Neural progenitor cell (in vitro differentiated cells): Measurements from ENCODE around the gene B3GAT2. TPM values are rescaled to one million over a fixed set of nuclear protein-coding genes. Genes with fewer than 3 reads are reported as not detected.
A peak's percentile ranks its signal among the peaks of the same experiment; 100 is the strongest.

Experiments
- DNase-seq: peaks from one replicate; pipeline ENCODE4 v3.0.0-alpha.2; 2016; ENCODE audit warnings: low spot score
- H2AFZ ChIP-seq: fragments of 200-600 bp; sonication (generic); replicated peaks from 2 replicates; pipeline ENCODE4 v1.6.1; 2016; ENCODE audit warnings: antibody characterized with exemption
- H3F3A ChIP-seq: fragments of 200-600 bp; sonication (generic); 2 replicates; pipeline ENCODE4 v1.6.1; 2016; ENCODE audit warnings: antibody characterized with exemption, low read depth
- H3K27ac ChIP-seq: fragments of 200-600 bp; sonication (generic); 2 replicates; pipeline ENCODE4 v1.5.1; 2016; ENCODE audit warnings: mild to moderate bottlenecking
- H3K27me3 ChIP-seq: fragments of 200-600 bp; sonication (generic); 2 replicates; pipeline ENCODE4 v1.6.1; 2016; ENCODE audit warnings: mild to moderate bottlenecking, moderate library complexity
- H3K36me3 ChIP-seq: fragments of 200-600 bp; sonication (generic); 2 replicates; pipeline ENCODE4 v1.5.1; 2016
- H3K4me1 ChIP-seq: fragments of 200-600 bp; sonication (generic); 2 replicates; pipeline ENCODE4 v1.6.1; 2016; ENCODE audit warnings: mixed run types
- H3K4me2 ChIP-seq: fragments of 200-600 bp; sonication (generic); 2 replicates; pipeline ENCODE4 v1.6.1; 2016
- H3K4me3 ChIP-seq: fragments of 200-600 bp; sonication (generic); 2 replicates; pipeline ENCODE4 v1.5.1; 2016
- H3K79me2 ChIP-seq: fragments of 200-600 bp; sonication (generic); 2 replicates; pipeline ENCODE4 v1.6.1; 2016; ENCODE audit warnings: low read depth
- H3K9ac ChIP-seq: fragments of 200-600 bp; sonication (generic); 2 replicates; pipeline ENCODE4 v1.6.1; 2016
- H3K9me3 ChIP-seq: fragments of 200-600 bp; sonication (generic); 2 replicates; pipeline ENCODE4 v1.5.1; 2016; ENCODE audit warnings: low read depth
- H4K20me1 ChIP-seq: fragments of 200-600 bp; sonication (generic); 2 replicates; pipeline ENCODE4 v1.6.1; 2016; ENCODE audit warnings: low read depth
- H3K27ac Mint-ChIP-seq: 3 replicates; pipeline ENCODE4 v1.8.0; 2021; ENCODE audit warnings: mixed read lengths
- H3K27me3 Mint-ChIP-seq: 2 replicates; pipeline ENCODE4 v1.8.0; 2022; ENCODE audit warnings: low read depth, mild to moderate bottlenecking, inconsistent platforms, moderate library complexity, mixed read lengths; ENCODE audit not compliant: insufficient read depth
- H3K36me3 Mint-ChIP-seq: 3 replicates; pipeline ENCODE4 v1.8.0; 2021; ENCODE audit warnings: mixed read lengths
- H3K4me1 Mint-ChIP-seq: 3 replicates; pipeline ENCODE4 v1.8.0; 2021; ENCODE audit warnings: mixed read lengths
- H3K4me3 Mint-ChIP-seq: 3 replicates; pipeline ENCODE4 v1.8.0; 2021; ENCODE audit warnings: mild to moderate bottlenecking, moderate library complexity, mixed read lengths
- H3K9me3 Mint-ChIP-seq: 3 replicates; pipeline ENCODE4 v1.8.0; 2020; ENCODE audit warnings: mixed read lengths
- CTCF ChIP-seq: fragments of 200-600 bp; sonication (generic); IDR thresholded peaks from 2 replicates; pipeline ENCODE4 v1.5.1; 2017; ENCODE audit warnings: antibody characterized with exemption, mild to moderate bottlenecking
- EZH2 ChIP-seq: fragments of 200-600 bp; sonication (generic); IDR thresholded peaks from 2 replicates; pipeline ENCODE4 v1.6.1; 2017; ENCODE audit warnings: antibody characterized with exemption, mild to moderate bottlenecking, moderate library complexity
- EZH2phosphoT487 ChIP-seq: fragments of 200-600 bp; sonication (generic); IDR thresholded peaks from 2 replicates; pipeline ENCODE4 v1.6.1; 2017; ENCODE audit warnings: antibody characterized with exemption
- total RNA-seq: library from RNA; depleted of rRNA; stranded (reverse); fragments of >200 nt; gene quantifications from 2 replicates; pipeline ENCODE4 v1.2.3, GENCODE V29; 2015; ENCODE audit warnings: low replicate concordance

B3GAT2 gene
- total RNA-seq, 1 donor from 2014 or later = 0.71 TPM

DNA sequence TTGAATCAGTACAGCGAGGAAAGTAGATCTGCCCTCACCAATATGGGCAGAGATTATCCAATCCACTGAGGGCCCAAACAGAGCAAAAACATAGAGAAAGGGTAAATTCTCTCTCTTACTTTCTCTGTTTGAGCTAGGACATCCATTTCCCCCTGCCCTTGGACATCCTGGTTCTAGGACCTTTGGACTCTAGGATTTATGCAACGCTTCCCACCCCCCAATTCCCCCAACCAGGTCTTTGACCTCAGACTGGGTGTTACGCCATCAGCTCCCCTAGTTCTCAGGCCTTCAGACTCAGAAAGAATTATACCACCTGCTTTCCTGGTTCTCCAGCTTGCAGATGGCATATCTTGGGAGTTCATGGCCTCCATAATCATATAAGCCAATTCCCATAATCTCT is 10.2 kb upstream of the B3GAT2 start:
- Histone ChIP-seq H3K27me3 (no peaks in the 10 kb centered on the region), H4K20me1 (no peaks in the 10 kb centered on the region), H2AFZ (no peak overlapping the region), H3K4me3 (no peak overlapping the region), H3K4me1 (no peaks in the 10 kb centered on the region), H3K9ac (no peak overlapping the region), H3K4me2 (no peak overlapping the region), H3K36me3 (no peaks in the 10 kb centered on the region), H3K9me3 (no peaks in the 10 kb centered on the region), H3F3A (no peaks in the 10 kb centered on the region), H3K27ac (no peak overlapping the region), H3K79me2 (no peaks in the 10 kb centered on the region)
- Mint-ChIP-seq H3K9me3 (no peaks in the 10 kb centered on the region), H3K4me3 (no peak overlapping the region), H3K36me3 (no peaks in the 10 kb centered on the region), H3K4me1 (no peaks in the 10 kb centered on the region), H3K27ac (no peak overlapping the region), H3K27me3 (peaks cover 2% of the 10 kb centered on the region)
- DNase-seq = no peak
- TF ChIP-seq EZH2phosphoT487 = no peak
- TF ChIP-seq EZH2 = no peak
- no peak for TF ChIP-seq CTCF

DNA sequence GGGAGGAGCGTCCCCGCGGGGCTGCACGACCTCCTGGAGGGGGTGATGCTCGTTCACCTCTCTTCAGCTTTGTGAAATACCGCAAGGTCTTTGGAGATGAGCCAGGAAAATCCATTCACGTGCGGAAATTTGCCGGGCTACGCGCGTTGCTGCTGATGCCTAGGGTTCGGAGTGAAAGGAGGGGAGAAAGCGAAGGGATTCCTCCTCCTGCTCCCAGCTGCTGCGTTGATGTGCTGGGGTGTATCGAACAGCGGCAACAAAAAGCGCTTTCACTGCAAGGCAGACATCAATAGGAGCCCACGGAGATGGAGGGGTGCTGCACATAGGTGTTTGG is 391 bp upstream of the B3GAT2 start:
- peak overlapping the region; percentile 95 for H3K4me2 ChIP-seq
- no peaks in the 10 kb centered on the region for H3K9me3 Mint-ChIP-seq
- peaks cover 9% of the 10 kb centered on the region for H3K4me1 Mint-ChIP-seq
- no peaks in the 10 kb centered on the region for H3K79me2 ChIP-seq
- no peaks in the 10 kb centered on the region for H3K36me3 Mint-ChIP-seq
- no peaks in the 10 kb centered on the region for H3K9me3 ChIP-seq
- peak overlapping the region; percentile 78 for H3K4me3 ChIP-seq
- DNase-seq = no peak
- peaks cover 87% of the 10 kb centered on the region for H3K27me3 ChIP-seq
- peak overlapping the region; percentile 94 for H2AFZ ChIP-seq
- no peaks in the 10 kb centered on the region for H3K36me3 ChIP-seq
- peaks cover 28% of the 10 kb centered on the region for H3K27me3 Mint-ChIP-seq
- H3K9ac ChIP-seq = no peak overlapping the region
- H3K27ac ChIP-seq = no peak overlapping the region
- TF ChIP-seq EZH2 = peak; percentile 72
- TF ChIP-seq CTCF = no peak
- H3K4me1 ChIP-seq = peaks cover 17% of the 10 kb centered on the region
- H3K27ac Mint-ChIP-seq = no peak overlapping the region
- H3K4me3 Mint-ChIP-seq = peak overlapping the region; percentile 91
- peaks cover 4% of the 10 kb centered on the region for H3F3A ChIP-seq
- H4K20me1 ChIP-seq = no peaks in the 10 kb centered on the region

- no peak for DNase-seq
- H3K4me2 ChIP-seq = peak overlapping the region; percentile 95
- H3K27me3 Mint-ChIP-seq = peaks cover 28% of the 10 kb centered on the region
- H3K9me3 Mint-ChIP-seq = no peaks in the 10 kb centered on the region
- H3K9ac ChIP-seq = no peak overlapping the region
- H3K27me3 ChIP-seq = peaks cover 86% of the 10 kb centered on the region
- TF ChIP-seq EZH2 (no peak), EZH2phosphoT487 (peak; percentile 24)
- no peaks in the 10 kb centered on the region for H3K36me3 Mint-ChIP-seq
- H3K4me3 ChIP-seq = peak overlapping the region; percentile 78
- no peaks in the 10 kb centered on the region for H3K9me3 ChIP-seq
- peaks cover 4% of the 10 kb centered on the region for H3F3A ChIP-seq
- H2AFZ ChIP-seq = peak overlapping the region; percentile 94
- H3K27ac Mint-ChIP-seq = no peak overlapping the region
- peaks cover 17% of the 10 kb centered on the region for H3K4me1 ChIP-seq
- H4K20me1 ChIP-seq = no peaks in the 10 kb centered on the region
- peaks cover 9% of the 10 kb centered on the region for H3K4me1 Mint-ChIP-seq
- no peaks in the 10 kb centered on the region for H3K79me2 ChIP-seq
- H3K4me3 Mint-ChIP-seq = peak overlapping the region; percentile 91
- H3K27ac ChIP-seq = no peak overlapping the region
- no peaks in the 10 kb centered on the region for H3K36me3 ChIP-seq
These were observed 739 bp downstream of the B3GAT2 start for GRCh38 chr6:70956191-70956450.

GRCh38 chr6:70955441-70956190 is 1.2 kb downstream of the B3GAT2 start:
- peaks cover 28% of the 10 kb centered on the region for H3K27me3 Mint-ChIP-seq
- Histone ChIP-seq H3K27ac (no peak overlapping the region), H3K4me1 (peaks cover 17% of the 10 kb centered on the region), H3K27me3 (peaks cover 81% of the 10 kb centered on the region), H4K20me1 (no peaks in the 10 kb centered on the region), H3K4me2 (peak overlapping the region; percentile 95), H3K79me2 (no peaks in the 10 kb centered on the region), H3F3A (peaks cover 4% of the 10 kb centered on the region), H3K9me3 (no peaks in the 10 kb centered on the region), H2AFZ (peak overlapping the region; percentile 94), H3K4me3 (peak overlapping the region; percentile 78), H3K36me3 (no peaks in the 10 kb centered on the region), H3K9ac (no peak overlapping the region)
- H3K9me3 Mint-ChIP-seq = no peaks in the 10 kb centered on the region
- H3K36me3 Mint-ChIP-seq = no peaks in the 10 kb centered on the region
- H3K4me1 Mint-ChIP-seq = peaks cover 9% of the 10 kb centered on the region
- TF ChIP-seq EZH2phosphoT487 (no peak), CTCF (peak; percentile 82), EZH2 (no peak)
- peak; percentile 95 for DNase-seq
- no peak overlapping the region for H3K27ac Mint-ChIP-seq
- H3K4me3 Mint-ChIP-seq = peak overlapping the region; percentile 91
